Epithelial cell of esophagus (primary cell): Measurements from ENCODE around the gene NUAK1.

Source experiments
- DNase-seq: peaks from one replicate; pipeline ENCODE4 v3.0.0; 2010; ENCODE audit warnings: low read depth
- H3K4me3 ChIP-seq: 2 replicates; pipeline ENCODE4 v1.5.1; 2011; ENCODE audit warnings: mild to moderate bottlenecking, low read length, control low read depth
- TF ChIP-seq, protein P1 (sequence below): IDR thresholded peaks from 2 replicates; pipeline ENCODE4 v1.5.1; 2011; ENCODE audit warnings: low read depth, mild to moderate bottlenecking, low read length, control low read depth, inconsistent platforms; ENCODE audit not compliant: insufficient read depth; ENCODE audit errors: missing control alignments

The NUAK1 gene

DNA sequence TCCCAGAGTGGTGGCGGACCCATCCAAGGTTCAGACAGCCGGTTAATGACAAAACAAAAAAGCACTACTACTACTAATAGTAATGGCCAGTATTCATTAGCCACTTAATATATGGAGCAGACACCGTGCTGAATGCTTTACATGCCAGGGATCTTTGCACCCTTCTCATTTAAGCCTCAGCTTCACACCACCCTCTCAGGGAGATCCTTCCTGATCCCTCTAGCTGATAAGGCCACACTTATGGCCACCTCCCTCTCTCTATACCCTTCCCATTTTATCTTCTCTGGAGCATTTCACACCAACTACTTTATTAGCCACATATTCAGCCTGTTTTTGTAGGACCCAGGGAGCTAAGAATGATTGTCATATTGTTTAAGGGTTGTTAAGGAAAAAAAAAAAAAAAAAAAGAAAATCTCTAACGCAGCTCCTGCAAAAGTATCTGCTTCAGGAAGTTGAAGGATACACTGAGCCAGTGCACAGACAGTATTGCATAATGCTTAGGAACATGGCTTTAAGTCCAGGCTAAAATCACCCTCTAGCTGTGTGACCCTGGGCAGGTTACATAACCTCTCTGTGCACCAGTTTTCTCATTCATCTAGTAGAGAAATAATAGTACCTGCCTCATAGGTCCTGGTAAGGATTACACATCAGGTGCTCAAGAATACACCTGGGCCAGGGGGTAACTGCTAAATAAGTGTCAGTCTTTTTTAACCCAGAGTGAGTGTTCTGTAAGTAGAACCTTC, 29.4 kb downstream of the NUAK1 start:
- no peak for DNase-seq
- TF ChIP-seq, protein P1, sequence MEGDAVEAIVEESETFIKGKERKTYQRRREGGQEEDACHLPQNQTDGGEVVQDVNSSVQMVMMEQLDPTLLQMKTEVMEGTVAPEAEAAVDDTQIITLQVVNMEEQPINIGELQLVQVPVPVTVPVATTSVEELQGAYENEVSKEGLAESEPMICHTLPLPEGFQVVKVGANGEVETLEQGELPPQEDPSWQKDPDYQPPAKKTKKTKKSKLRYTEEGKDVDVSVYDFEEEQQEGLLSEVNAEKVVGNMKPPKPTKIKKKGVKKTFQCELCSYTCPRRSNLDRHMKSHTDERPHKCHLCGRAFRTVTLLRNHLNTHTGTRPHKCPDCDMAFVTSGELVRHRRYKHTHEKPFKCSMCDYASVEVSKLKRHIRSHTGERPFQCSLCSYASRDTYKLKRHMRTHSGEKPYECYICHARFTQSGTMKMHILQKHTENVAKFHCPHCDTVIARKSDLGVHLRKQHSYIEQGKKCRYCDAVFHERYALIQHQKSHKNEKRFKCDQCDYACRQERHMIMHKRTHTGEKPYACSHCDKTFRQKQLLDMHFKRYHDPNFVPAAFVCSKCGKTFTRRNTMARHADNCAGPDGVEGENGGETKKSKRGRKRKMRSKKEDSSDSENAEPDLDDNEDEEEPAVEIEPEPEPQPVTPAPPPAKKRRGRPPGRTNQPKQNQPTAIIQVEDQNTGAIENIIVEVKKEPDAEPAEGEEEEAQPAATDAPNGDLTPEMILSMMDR, result no peak
- no peak overlapping the region for H3K4me3 ChIP-seq

DNA sequence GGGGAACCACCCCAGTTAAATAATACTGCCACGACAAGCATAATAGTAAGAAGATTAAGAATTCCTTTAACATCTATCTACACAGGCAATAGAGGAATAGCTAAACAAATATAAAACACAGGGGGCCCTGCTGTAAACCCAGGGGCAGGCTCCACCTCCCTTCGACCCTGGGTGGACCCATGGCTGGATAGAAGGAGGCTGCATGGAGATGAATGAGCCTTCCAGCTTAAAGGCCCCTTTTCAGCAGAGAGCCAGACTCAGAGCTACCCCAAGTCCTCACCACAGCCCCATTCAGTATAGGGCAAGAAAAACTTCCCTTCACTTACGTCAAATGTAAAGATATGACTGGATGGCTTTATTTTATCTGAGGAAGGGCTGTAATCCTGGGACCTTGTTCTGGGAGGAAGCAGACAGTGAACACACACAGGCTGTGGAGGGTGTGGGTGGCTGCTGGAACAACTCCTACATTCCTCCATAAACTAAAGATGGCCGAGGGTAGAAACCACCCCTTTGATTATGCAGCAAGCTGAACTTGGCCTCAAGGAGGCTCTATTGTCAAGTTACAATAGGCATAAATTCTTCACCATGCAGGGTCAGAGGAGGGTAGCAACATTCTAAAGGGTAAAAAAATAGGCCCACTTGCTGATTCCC, 30.4 kb downstream of the NUAK1 start:
- DNase-seq, result peak; percentile 35
- no peak overlapping the region for H3K4me3 ChIP-seq
- TF ChIP-seq, protein P1, result no peak

DNA sequence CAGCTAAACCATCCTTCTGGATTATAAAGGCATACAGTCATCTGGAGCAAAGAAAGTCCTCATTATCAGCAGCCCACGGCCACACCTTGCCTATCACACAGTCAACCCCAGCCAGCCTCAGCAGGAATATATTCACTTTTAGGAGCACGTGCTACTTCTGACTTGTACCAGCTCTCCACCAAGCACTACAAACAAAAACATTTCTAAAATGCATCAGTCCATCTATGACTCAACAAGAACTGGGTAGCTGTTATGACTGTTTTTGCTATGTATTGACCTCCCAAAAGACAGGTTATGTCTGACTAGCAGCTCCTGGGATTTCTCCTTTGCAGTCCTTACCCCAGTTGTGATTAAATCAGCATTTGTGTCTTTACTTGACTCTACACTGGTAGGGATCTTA, 31.2 kb downstream of the NUAK1 start:
- no peak overlapping the region for H3K4me3 ChIP-seq
- DNase-seq, result peak; percentile 72
- TF ChIP-seq, protein P1, result no peak

DNA sequence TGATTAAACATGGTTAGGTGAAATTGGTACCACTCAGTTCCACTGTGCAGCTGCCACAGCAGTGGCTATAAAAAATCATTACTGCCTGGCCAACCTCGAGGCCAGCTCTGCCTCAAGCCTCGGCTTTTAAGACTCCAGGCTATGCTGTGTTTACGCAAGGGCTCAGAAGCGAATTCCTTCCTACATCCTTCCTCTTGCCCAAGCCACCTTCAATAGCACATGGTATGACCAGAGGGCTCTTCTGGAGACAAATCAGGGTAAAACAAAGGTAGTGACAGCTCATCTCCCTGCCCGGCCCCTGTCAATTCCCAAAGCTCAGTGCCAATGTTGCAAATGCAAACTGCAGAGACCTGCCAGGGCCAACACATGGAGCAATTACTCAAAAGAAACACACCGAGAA, 31.9 kb downstream of the NUAK1 start:
- DNase-seq, result peak; percentile 83
- H3K4me3 ChIP-seq, result no peak overlapping the region
- TF ChIP-seq, protein P1, result no peak

DNA sequence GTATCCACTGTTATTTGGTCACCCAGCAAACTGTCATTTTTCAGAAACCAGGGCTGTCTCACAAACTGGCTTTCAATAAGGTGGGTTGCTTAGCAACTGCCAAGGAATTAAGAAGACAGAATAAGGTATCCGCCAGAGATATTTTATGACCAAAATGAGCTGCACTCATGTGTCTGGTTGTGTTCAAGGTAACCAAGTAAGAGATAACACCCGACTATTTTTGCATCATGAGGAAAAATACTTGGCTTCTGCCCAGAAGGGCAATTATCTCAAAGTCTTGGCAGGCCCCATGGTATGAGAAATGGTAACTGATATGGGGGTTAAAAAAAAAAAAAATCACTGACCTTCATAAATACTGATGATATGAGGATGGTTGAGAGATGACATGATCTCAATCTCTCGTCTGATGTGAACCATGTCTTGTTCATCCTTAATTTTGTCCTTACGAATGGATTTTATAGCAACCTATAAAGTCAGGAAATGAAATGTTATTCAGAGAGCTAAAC, 32.6 kb downstream of the NUAK1 start:
- H3K4me3 ChIP-seq, result no peak overlapping the region
- DNase-seq, result no peak
- TF ChIP-seq, protein P1, result no peak

DNA sequence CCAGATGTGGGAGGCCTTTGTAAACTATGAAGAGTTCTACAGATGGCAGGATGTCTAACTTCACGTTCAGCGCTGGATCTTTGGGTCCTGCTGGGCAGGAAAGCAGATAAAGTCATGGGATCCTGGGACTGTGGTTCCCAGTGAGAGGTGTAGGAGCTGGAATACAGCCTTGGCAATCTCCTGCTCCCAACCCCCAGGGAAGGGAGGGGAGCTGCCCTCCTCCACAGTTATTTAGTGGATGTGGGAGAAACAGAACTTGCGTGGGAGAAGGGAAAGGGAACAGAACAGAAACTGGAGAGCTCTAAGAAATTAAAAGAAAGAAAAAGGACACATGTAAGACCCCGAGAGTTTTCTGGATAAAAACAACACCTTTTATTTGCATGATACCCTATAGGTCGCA, 37.0 kb downstream of the NUAK1 start:
- DNase-seq, result no peak
- H3K4me3 ChIP-seq, result no peak overlapping the region
- TF ChIP-seq, protein P1, result no peak
